Frontal cortex (tissue), 4 donors: ENCODE results near the gene SORBS2. TPM values are rescaled to one million over a fixed set of nuclear protein-coding genes. Genes with fewer than 3 reads are reported as not detected.
"Not testable (repeated sequence)": the region's sequence is repeated elsewhere in the genome, so short reads cannot be mapped to it uniquely, and the experiment has no call there.

ENCODE experiments used
- DNase-seq, 2 donors: peaks; one replicate each; pipeline ENCODE4 v3.0.0; 2012; ENCODE audit warnings: low spot score in 2 of 2
- FAIRE-seq: peaks from 2 replicates; lab custom pipeline; 2012; peaks lifted over from hg19 to GRCh38; lab: Jason Lieb, UNC
- total RNA-seq: library from RNA; depleted of rRNA; stranded (reverse); fragments of >200 nt; gene quantifications from one replicate; pipeline ENCODE4 v1.2.3, GENCODE V29; 2014
- donor health status: control.
- donor health status: control.
- donor health status: control.

SORBS2 gene
- total RNA-seq, 1 donor from 2014 or later: 46.9 TPM

DNA sequence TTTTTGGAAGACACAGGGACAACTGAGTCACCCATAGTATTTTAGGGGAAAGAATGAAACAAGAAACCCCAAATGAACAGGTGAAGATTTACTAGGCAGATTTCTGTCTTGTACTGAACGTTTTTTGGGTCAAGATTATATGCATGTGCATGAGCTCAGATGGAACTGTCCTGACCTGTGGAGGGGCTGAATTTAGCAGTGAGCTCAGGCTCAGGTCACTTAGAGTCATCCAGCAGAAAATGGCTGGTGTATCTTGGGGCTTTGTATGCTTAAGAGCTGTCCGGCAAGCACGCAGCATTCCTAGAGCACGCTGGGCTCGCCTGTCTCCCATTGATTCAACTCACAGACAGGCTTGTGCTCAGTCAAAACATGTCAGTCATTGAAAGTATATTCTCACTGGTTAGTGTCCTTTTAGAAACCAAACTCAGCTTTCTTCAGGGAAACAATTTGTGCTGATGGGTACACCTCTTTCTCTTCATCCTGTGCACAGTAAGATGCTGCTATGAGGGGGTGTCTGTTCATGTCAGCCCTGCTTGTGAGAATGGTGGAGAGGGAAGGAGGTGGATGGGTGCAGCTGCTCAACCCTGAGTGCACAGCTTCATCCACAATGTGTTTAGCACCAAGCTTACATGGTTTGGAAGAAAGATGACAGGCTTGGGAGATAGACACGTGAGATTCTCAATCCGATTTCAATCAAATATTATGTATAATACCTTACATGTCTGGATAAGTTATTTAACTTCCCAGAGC lies 229.2 kb downstream of the SORBS2 start:
- no peak for FAIRE-seq
- no peak for DNase-seq

DNA sequence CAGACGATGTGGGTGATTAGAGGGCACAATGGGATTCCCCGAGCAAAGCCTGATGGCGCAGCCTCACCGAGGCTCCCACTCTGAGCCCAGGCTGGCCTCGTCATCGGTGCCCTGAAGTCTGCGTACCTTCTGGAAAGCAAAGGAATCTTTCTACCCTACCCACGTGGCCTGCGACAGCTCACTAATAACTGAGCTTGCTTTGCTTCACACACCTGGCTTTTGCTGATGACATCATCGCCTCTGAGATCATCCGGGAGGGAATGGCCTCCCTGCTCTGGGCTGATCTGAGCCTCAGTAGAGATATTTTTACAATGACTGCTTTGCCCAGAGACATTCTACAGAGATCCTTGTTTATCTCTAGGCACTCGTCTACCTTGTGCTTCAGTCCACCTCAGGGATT lies 231.3 kb downstream of the SORBS2 start:
- DNase-seq (no peak), FAIRE-seq (no peak)

DNA sequence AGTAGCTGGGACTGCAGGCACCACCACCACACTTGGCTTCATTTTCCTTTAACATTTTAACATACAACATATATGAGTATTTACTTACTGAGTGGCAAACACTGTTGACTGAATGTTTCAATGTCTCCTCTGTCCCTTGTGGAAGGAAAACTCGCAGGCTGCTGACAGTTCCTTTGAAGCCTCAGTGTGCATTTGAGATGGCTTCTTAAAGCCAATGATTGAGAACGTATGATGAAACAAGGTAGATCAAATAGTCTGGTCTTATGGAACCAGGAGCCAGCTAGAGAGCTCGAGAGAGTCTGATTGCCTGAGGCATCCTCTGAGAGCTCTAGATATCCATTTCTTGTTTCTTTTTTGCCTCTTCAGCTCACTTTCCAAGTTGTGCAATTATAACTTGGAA lies 233.7 kb downstream of the SORBS2 start:
- FAIRE-seq: no peak
- no peak for DNase-seq

DNA sequence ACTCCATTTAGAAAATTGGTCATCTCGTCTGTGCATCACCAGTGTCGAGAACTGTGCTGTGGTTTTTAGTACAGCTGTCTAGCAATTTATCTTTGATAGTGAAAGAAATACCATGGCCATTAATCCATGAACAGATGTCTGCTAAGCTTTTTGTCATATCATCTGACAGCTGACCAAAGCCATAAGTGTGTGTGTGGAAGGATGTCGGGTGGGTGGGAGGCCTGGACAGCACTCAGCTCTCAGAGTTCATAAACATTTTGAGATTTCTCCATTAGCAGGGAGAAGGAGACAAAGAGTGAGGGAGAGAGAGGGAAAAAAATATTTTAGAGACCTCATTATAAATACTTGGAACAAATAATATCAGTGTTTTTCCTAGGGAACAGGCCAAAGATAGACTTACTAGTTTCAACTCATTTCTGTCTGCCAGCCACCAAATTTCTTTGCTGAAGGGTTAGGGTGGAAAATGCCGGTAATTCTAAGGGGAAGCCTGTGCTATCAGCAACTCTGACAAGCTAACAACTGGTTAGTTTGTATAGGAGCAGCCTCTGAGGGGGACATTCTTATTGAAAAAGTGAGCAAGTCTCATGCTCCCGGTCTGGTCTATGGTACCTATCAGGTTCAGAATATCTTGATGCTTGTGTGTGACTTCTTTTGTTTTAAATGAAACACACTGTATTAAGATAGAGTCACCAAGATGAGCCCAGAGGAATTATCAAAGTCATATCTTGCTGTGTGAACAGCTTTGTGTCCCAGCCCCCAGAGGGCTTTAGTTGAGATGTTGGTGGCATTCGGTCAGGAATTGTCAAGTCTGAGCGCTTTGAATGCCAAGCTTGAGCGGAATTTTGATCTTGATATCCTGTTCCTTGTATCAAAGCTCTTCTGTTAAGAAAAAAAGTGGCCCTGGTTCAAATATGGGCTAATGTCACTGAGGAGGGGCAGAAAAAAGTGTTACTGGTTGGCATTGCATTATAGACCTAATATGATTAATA lies 234.7 kb downstream of the SORBS2 start:
- FAIRE-seq (no peak), DNase-seq (no peak)

DNA sequence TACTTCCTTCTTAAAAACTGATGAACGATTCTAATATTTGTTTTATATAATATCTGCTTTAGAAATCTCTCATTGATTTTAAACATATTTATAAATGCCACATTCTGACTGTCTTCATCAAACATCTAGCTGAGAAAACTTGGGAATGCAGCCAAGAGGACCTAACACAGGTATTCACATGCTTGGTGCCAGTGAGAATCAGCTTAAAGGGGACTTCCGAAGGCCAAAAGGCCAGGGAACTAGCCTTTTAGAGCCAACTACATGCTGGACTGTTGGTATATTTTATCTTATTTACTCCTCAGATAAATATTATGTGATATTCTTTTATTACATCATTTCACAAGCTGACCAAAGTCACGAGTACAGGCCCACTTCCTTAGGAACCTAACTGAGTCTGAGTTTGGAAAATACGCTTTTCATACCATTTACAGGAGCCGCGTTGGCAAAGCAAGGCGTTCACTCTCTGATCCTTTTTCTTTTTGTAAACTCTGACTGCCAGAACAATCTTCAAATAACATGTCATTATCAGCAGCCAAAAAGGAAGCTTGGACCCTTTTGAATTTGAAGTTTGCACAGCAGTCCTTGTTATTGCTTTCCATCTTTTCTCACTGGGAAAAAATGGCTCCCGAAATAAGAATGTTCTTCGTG lies 235.6 kb downstream of the SORBS2 start:
- DNase-seq (no peak), FAIRE-seq (no peak)

DNA sequence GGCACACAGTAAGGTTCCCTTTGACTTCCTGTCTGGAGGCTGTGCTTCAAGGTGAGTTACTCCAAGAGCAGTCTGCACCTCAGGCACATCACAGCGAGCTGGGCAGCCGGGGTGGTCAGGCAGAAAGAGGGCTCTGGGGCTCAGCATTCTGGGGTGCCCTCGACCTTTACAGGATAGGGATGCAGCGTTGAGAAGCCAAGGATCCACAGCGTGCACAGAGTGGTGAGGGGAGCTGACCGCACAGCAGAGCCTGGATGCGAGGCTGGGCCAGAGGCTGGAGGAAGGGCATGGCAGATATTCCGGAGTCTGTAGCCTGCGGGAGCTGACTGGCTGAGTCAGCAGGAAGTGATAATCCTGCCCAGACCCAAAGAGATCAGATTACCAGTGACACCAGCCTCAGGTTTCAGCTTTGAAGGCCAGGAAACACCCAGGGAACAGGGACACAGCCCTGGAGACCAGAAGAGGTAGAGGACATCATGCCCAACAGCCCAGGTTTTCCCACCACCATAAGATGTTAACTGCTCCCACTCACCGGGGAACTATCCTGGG lies 238.3 kb downstream of the SORBS2 start:
- DNase-seq: no peak
- FAIRE-seq: no peak

DNA sequence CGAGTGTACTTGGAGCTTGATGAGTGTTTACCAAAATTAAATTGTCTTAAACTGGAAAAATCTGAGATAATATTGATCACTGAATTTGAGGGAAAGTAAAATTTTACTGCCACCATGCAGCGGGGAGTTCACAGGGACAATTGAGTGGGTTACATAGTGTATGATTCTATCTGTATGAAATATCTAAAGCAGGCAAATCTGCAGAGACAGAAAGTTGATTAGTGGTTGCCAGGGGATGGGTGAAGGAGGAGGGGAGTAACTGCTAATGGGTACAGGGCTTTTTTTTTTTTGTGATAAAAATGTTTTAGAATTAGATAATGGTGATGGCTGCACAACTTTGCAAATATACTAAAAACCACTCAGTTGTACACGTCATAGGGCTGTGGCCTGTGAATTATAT lies 241.3 kb downstream of the SORBS2 start:
- no peak for FAIRE-seq
- no peak for DNase-seq

DNA sequence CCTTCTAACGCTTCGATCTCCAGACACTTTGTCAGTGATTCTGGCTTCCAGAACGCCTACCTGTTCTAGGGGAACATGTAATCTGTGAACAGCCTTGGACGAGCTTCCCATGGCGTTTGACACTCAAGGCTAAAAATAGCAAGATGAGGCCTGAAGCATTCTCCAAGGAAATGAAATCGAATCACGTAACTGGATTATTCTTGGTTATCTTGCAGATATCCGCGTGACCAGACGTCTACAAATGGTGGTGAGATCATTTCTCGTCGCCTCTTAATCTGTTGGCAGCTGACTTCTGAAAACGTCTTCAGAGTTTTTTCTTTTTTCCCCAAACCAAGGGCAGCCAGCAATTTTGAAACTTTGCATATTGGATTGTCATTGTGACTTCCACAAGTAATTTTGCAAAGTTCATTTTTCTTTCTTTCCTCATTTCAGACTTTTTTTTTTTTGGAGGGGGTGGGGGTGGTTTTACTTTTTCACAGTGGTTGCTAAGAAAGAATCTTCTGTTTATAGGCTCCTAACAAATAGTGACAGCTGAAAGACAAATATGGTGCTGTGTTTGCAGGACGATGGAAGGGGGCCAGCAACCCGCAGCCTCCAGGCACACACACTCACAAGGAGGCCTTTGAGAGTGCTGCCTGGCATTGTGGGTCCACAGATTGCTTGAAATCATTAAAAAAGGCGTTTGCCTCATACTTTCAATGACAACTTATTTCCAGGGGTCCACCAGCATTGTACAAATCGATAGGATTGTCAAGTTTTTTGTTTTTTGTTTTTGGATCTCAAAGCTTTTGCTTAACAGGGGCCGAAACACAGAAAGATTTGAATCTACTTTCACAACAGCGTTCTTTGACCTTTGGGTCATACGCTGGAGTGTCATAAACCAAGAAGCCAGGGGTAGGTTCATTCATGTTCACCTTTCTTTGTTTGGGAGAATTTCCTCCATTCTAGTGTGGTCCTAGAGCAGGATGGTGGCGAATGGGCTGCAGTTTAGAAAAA lies 244.3 kb downstream of the SORBS2 start:
- FAIRE-seq: no peak

DNA sequence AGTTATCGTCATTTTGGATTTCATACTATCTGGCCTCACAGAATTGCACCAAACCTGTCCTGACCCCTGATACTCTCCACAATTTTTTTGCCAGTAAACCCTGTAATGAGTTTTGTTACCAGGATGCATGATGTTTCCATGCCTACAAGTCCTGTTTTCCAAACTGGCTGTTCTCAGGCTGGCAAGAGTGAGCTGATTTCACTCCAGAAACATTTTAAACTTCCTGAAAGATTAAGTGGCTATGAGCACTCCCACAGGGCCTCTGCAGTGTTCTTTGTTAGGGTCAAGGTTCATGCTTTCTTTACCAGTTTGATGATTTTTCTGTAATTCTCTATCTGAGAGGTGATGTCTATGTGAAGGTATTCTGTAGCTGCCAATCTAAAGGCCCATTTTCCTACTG lies 245.0 kb downstream of the SORBS2 start:
- FAIRE-seq (no peak), DNase-seq (no peak)

More for the DNA sequence above, 244.3 kb downstream of the SORBS2 start:
- no peak for DNase-seq

DNA sequence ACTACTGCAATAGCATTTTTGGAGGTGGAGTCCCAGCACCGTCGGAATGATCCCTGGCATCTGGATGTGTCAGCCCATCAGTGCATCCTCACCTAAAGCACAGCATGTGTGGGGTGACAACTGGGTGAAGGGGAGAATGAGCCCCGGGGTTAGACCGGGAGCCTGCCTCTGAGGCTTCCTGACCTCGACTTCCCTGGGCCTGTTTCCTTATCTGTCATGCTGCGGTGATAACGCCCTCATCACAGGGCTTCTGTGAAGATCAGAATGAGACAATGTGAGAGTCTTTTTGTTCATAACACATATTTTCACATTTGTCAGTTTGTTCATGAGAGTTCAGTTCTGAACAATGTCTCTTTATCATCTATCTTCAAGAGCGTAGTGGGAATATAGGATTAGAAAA lies 245.6 kb downstream of the SORBS2 start:
- DNase-seq: no peak
- no peak for FAIRE-seq

DNA sequence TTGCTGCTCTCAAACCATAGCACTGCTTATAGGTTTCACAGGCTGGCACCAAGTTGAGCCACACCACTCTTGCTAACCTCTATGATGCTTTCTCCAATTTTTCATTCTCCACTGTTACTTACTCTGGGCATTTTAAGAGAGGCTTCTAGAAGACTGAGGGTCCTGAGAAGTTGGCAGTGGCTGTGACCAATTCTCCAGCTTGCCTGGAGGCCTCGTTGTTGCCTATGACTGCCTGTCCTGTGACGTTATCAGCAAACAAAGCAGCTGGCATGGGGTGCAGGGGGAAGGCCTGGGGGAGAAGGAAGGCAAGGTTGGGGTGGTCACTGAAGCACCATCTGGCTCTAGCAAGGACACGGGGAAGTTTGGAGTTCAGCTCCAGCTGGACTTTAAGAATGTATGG lies 246.3 kb downstream of the SORBS2 start:
- no peak for FAIRE-seq
- no peak for DNase-seq

DNA sequence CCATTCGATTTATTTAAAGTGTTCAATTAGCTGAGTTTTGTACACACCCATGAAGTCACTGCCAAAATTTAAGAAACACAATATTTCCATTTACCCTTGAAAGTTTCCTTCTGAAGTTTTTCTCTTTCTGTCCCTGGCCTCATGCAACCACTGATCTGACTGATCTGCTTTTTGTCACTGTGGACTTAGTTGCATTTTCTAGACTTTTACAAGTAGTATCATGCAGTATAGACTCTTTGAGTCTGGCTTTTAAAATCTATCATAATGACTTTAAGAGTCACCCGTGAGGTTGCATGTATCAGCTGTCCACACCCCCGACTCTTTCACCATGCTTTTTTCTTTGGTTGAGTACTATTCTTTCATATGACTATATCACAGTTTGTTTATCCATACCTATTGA lies 247.6 kb downstream of the SORBS2 start:
- DNase-seq: no peak
- no peak for FAIRE-seq

DNA sequence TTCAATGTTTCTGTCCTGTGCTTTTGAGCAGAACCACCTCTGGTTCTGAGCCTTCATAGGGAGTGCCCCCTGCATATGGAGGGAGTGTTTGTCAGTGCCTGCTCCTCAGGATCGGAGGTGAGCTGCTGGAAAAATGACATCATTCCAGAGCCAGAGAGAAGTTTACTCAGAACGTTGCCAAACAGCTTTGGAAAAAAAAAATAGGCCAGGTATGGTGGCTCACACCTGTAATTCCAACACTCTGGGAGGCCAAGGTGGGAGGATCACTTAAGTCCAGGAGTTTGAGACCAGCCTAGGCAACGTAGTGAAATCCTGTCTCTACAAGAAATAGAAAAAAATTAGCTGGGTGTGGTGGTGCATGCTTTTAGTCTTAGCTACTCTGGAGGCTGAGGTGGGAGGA lies 249.5 kb downstream of the SORBS2 start:
- FAIRE-seq (no peak), DNase-seq (no peak)

DNA sequence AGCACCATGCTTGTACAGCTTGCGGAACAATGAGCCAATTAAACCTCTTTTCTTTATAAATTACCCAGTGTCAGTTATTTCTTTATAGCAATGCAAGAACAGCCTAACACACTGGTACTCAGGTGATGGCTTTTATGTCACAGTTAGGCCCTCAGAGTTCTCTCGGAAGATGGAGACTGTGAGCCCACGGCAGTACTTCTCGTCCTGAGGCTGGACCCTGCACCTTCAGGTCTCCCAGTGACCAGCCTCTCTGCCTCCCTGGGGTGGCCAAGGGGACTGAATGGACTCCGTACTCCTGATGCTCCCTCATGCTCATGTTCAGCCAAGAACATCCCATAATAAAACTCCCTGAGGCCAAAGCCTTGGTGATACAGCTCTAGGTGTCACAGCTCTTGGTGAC lies 251.7 kb downstream of the SORBS2 start:
- FAIRE-seq (no peak), DNase-seq (no peak)

DNA sequence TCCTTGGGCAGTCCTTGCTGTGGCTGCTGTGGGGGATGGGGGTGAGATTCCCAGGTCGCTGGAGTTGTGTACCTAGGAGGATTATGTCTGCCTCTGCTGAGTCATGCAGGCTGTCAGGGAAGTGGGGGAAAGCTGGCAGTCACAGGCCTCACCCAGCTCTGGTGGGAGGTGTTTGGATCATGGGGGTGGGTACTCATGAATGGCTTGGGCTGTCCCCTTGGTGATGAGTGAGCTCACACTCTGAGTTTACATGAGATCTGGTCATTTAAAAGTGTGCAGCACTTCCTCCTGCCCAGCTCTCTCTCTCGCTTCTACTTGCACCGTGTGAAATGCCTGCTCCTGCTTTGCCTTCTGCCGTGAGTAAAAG lies 252.1 kb downstream of the SORBS2 start:
- DNase-seq: no peak
- no peak for FAIRE-seq

DNA sequence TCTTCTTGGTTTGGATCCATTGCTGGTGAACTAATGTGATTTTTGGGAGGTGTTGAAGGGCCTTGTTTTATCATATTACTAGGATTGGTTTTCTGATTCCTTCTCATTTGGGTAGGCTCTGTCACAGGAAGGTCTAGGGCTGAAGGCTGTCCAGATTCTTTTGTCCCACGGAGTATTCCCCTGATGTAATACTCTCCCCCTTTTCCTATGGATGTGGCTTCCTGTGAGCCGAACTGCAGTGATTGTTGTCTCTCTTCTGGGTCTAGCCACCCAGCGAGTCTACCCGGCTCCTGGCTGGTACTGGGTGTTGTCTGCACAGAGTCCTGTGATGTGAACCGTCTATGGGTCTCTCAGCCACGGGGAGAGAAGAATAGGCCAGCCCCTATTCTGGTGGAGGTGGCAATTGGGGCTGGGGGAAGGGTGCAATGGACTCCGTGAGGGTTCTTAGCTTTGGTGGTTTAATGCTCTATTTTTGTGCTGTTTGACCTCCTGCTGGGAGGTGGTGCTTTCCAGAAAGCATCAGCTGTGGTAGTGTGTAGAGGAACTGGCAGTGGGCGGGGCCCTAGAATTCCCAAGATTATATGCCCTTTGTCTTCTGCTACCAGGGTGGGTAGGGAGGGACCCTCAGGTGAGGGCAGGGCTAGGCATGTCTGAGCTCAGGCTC lies 252.6 kb downstream of the SORBS2 start:
- not testable (repeated sequence) for FAIRE-seq, DNase-seq

DNA sequence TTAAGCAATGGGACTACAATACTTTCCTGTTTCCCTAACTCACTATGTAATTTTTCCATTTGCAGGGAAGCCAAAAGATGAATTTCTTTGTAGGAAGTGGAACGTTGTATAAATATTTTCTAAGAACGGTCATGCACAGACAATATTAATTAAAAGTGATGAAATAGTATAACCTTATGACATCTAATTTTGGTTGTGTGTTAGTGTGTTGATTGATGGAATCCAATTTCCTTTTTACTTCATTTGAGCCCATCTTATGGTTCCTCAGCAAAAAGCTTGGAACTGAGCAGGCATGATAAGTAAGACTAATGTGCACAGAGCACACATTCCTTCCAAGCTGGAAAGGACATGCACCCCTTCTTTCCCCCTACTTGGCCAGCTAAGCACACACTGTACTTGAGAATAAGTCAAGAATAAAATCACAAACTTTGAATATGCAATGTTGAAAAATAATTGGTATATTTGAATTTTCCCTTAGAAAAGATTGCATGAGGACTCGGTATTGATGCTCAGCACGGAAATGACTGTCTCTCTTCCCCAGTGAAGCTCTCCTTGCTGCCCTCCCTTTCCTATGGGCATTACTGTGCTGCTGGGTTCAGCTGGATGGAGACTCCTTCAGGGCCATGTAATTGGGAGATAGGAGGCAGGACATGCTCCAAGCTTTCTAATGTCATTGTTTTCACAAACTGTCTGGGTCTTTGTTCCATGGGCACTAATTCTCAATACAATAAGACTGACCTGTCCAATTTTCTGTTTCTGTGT lies 257.4 kb downstream of the SORBS2 start:
- DNase-seq (no peak), FAIRE-seq (no peak)

DNA sequence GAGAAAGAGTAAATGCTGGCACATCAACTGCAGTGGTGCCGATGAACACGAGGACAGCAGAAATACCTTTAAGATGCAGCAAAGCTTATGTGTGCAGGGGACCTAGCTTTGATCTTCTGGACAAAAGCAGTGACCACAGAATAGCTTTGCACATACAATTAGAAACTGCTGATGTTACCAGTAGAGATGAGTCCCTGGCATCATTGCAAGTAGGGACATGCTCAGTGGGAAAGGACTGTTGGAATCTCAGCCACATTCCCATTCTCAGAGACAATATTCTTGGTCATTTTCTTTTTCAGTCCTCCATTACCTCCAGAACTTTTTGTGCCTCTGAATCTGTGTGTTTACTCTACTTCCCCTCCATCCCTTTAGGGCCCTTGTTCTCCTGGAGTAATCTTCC lies 259.7 kb downstream of the SORBS2 start:
- FAIRE-seq: no peak
- no peak for DNase-seq
